Spleen (tissue), 11 donors: ENCODE results near the gene KCNQ5. TPM values are rescaled to one million over a fixed set of nuclear protein-coding genes. Genes with fewer than 3 reads are reported as not detected.

Experiments
- DNase-seq: peaks from one replicate; pipeline ENCODE4 v3.0.0-alpha.2; 2020
- H3K27ac ChIP-seq, 8 donors: fragments of 200-600 bp; sonication (generic) in 7 of 8; 1 replicate in 4 of 8; 2 replicates in 4 of 8; pipeline versions ENCODE4 v1.5.0 to v1.8.0; 2016 to 2021; ENCODE audit warnings: inconsistent platforms in 4 of 8, mild to moderate bottlenecking in 4 of 8, moderate library complexity in 1 of 8
- H3K27me3 ChIP-seq, 7 donors: fragments of 200-600 bp; sonication (generic) in 6 of 7; replicated peaks in 1 of 7; 1 replicate in 4 of 7; 2 replicates in 3 of 7; pipeline versions ENCODE4 v1.5.0 to v1.8.0; 2016 to 2021; ENCODE audit warnings: inconsistent platforms in 3 of 7, mild to moderate bottlenecking in 1 of 7
- H3K36me3 ChIP-seq, 6 donors: fragments of 200-600 bp; sonication (generic) in 5 of 6; 1 replicate in 4 of 6; 2 replicates in 2 of 6; pipeline versions ENCODE4 v1.5.0 to v1.8.0; 2016 to 2021; ENCODE audit warnings: inconsistent platforms in 2 of 6
- H3K4me1 ChIP-seq, 6 donors: fragments of 200-600 bp; sonication (generic) in 5 of 6; 1 replicate in 3 of 6; 2 replicates in 3 of 6; pipeline versions ENCODE4 v1.5.0 to v1.8.0; 2016 to 2021; ENCODE audit warnings: inconsistent platforms in 3 of 6
- H3K4me3 ChIP-seq, 8 donors: fragments of 200-600 bp; sonication (generic) in 7 of 8; 1 replicate in 4 of 8; 2 replicates in 4 of 8; pipeline versions ENCODE4 v1.5.0 to v1.8.0; 2016 to 2021; ENCODE audit warnings: inconsistent platforms in 4 of 8, mild to moderate bottlenecking in 4 of 8, moderate library complexity in 2 of 8
- H3K9me3 ChIP-seq, 8 donors: fragments of 200-600 bp; sonication (generic) in 7 of 8; 1 replicate in 4 of 8; 2 replicates in 4 of 8; pipeline versions ENCODE4 v1.5.0 to v1.8.0; 2016 to 2021; ENCODE audit warnings: inconsistent platforms in 4 of 8
- POLR2A ChIP-seq, 3 donors: fragments of 450-650 bp; IDR thresholded peaks; one replicate each; pipeline ENCODE4 v1.5.1; 2017; ENCODE audit warnings: antibody characterized with exemption in 3 of 3, mild to moderate bottlenecking in 1 of 3
- POLR2AphosphoS5 ChIP-seq, 3 donors: sonication (generic); formaldehyde crosslinking; IDR thresholded peaks; one replicate each; pipeline ENCODE4 v1.5.1; 2017; ENCODE audit warnings: antibody characterized with exemption in 3 of 3
- WGBS, 5 donors: extraction: QIAGEN DNeasy Blood & Tissue Kit in 3 of 5; methylation state at CpG; one replicate each; pipeline versions ENCODE4 v1.1.5 to v1.1.7; 2013 to 2018; 5-methylcytosine and 5-hydroxymethylcytosine counted together
- intact Hi-C: fragments of 100-400 bp; cut with DNase I; formaldehyde crosslinking; loops from one replicate; pipeline ENCODE4 v1.15.0; 2023; ENCODE audit warnings: low total_unique reads
- polyA plus RNA-seq, 3 donors: library from polyadenylated mRNA; stranded (reverse); fragments of 200-250 nt; gene quantifications; one replicate each; pipeline ENCODE4 v1.2.1, GENCODE V29; 2013
- total RNA-seq, 7 donors: library from RNA; depleted of rRNA in 3 of 7; stranded (reverse); fragments of >200 nt in 3 of 7; fragmentation: NEBNext Ultra II Directional in 4 of 7; extraction: Animal tissue kit (Norgen Biotek cat#: 25700) in 4 of 7; gene quantifications; one replicate each; pipeline versions ENCODE4 v1.1.0 to v1.2.1, GENCODE V29; 2016 to 2021
- TF ChIP-seq, protein P1 (sequence below), 11 experiments: fragments of 200-600 bp in 7 of 11; fragments of 450-650 bp in 4 of 11; sonication (generic) in 4 of 11; IDR thresholded peaks in 8 of 11; conservative IDR thresholded peaks in 3 of 11; 1 replicate in 7 of 11; 2 replicates in 4 of 11; pipeline versions ENCODE4 v1.4.0 to v1.8.0; 2016 to 2021; ENCODE audit warnings: antibody characterized with exemption in 11 of 11, inconsistent platforms in 4 of 11, mild to moderate bottlenecking in 1 of 11
- donor health status: healthy with polysubstance abuse.
- donor health status: DM: no; HTN: no; CAD: no; lungs with moderate emphysema.
- donor health status: DM: no; HTN: no; CAD: no.
- donor health status: Bipolar disorder and iron deficiency.
- donor health status: healthy.
- donor health status: DM: no; HTN: no; CAD: no.
- donor health status: DM: yes; HTN: yes; CAD: no.

KCNQ5 gene
- total and polyA plus RNA-seq, 10 donors = 1.3 to 8.7 (median 4.4) TPM

DNA sequence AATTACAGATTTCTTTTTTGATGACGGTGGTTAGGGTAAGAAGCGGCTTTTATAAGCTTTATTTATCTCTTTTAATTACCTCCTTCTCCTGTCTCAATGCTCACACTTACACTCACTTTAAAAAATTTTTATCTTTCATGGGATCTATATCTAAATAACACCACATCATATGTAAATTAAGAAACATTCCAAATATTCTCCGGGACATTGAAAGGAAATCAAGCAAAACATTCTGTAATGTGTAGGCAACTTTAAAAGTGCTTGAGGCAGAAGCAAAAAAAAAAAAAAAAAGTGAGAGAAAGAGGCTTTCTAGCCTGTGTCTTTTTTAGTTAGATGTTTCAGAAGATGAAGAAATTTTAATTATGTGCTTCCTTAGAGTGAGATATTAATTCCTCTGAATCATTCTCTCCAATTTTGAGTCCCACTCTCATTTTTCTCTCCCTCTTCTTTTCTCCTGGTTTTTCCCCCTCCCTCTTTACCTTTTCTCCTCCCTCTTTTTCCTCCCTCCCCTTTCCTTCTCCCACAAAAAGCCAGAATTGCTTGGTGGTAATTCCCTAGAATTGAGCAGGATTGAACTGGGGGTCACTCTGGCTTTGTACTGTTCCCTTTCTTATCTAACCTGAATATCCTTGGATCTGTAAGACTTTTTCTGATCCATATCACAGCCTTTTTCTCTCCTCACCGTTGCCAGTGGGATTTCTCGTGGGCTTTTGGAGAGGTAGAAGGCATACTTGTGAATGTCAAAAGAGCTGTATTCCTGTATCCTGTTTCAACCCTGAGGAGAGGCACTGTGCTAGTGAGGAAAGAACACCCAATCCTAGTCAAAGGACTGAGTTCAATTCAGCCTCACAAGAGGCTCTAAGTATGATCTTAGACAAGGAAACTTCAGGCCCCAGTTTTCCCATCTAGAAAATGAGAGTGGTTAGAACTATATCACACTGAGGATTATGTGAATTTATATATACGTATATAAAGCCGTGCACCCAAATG is 30.4 kb downstream of the KCNQ5 start:
- intact Hi-C loops = no loop called here
- H3K36me3 ChIP-seq = no peaks in the 10 kb centered on the region
- TF ChIP-seq POLR2A (IDR thresholded peaks at IDR 0.05) = no peak
- TF ChIP-seq POLR2AphosphoS5 (IDR thresholded peaks at IDR 0.05) = no peak
- TF ChIP-seq, protein P1, sequence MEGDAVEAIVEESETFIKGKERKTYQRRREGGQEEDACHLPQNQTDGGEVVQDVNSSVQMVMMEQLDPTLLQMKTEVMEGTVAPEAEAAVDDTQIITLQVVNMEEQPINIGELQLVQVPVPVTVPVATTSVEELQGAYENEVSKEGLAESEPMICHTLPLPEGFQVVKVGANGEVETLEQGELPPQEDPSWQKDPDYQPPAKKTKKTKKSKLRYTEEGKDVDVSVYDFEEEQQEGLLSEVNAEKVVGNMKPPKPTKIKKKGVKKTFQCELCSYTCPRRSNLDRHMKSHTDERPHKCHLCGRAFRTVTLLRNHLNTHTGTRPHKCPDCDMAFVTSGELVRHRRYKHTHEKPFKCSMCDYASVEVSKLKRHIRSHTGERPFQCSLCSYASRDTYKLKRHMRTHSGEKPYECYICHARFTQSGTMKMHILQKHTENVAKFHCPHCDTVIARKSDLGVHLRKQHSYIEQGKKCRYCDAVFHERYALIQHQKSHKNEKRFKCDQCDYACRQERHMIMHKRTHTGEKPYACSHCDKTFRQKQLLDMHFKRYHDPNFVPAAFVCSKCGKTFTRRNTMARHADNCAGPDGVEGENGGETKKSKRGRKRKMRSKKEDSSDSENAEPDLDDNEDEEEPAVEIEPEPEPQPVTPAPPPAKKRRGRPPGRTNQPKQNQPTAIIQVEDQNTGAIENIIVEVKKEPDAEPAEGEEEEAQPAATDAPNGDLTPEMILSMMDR (IDR thresholded peaks at IDR 0.05 in 8 of 11, conservative IDR thresholded peaks at IDR 0.05 in 3 of 11) = no peak
- H3K4me3 ChIP-seq = no peak overlapping the region
- H3K9me3 ChIP-seq = no peaks in the 10 kb centered on the region
- peaks cover 0 to 24% (median 0%) of the 10 kb centered on the region in 6 donors for H3K4me1 ChIP-seq
- DNase-seq = no peak
- no peak overlapping the region for H3K27ac ChIP-seq
- H3K27me3 ChIP-seq = no peaks in the 10 kb centered on the region
- WGBS, 5 donors = 86 to 92% (median 88%) methylated on average over 7 of the region's 7 CpGs

DNA sequence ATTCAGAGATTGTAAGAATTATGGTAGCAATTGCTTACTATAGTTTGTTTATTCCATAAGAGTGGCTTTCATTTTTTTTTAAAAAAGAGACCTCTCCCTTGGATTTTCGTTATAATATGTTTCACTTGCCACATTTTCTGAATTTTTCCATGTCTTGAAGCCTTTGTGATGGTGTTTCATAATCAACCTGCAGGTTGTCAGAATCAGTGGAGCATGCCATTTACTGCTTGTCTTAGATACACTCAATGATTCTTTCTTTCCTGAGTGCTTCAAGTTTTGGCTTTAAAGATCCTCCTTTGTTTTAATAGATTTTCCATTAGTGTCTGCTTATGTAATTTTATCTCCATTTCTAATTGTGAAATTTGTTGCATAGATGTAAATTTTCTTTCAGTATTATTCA is 31.2 kb downstream of the KCNQ5 start:
- no peaks in the 10 kb centered on the region for H3K9me3 ChIP-seq
- no peak for DNase-seq
- H3K4me1 ChIP-seq = peaks cover 0 to 24% (median 0%) of the 10 kb centered on the region in 6 donors
- H3K4me3 ChIP-seq = no peak overlapping the region
- H3K36me3 ChIP-seq = no peaks in the 10 kb centered on the region
- H3K27ac ChIP-seq = no peak overlapping the region
- H3K27me3 ChIP-seq = no peaks in the 10 kb centered on the region
- TF ChIP-seq POLR2A (IDR thresholded peaks at IDR 0.05) (no peak), POLR2AphosphoS5 (IDR thresholded peaks at IDR 0.05) (no peak)
- TF ChIP-seq, protein P1 (IDR thresholded peaks at IDR 0.05 in 8 of 11, conservative IDR thresholded peaks at IDR 0.05 in 3 of 11) = no peak
- intact Hi-C loops = no loop called here
- WGBS, 5 donors = 46 to 63% (median 62%) methylated on average over 1 of the region's 1 CpG

DNA sequence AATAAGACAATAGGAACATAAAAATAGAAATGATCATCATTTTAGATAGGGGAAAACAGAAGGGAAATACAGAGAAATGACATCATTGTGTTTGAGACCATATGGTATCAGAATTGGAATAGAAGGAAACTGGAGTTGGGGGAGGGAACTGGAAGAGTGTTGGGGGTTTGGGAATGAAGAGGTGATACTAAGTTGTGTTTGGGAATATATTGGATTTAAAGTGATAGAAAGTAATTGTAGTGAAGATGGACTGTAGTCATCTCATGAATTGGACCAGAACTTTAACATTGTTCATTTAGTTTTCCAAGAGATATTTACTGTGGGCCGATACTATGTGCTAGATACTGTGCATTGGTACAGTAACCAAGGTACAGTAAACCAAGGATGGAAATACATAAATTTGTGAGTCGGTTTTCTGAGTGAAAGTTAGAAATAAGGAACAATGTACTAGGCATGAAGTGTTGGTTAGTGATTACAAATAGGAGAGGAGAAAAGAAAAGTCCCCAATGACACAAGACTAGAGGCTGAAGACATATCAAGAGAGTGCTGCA is 32.3 kb downstream of the KCNQ5 start:
- DNase-seq = no peak
- Histone ChIP-seq H3K9me3 (no peaks in the 10 kb centered on the region), H3K36me3 (no peaks in the 10 kb centered on the region), H3K4me3 (no peak overlapping the region), H3K4me1 (peaks cover 0 to 21% (median 0%) of the 10 kb centered on the region in 6 donors), H3K27ac (no peak overlapping the region), H3K27me3 (no peaks in the 10 kb centered on the region)
- TF ChIP-seq, protein P1 (IDR thresholded peaks at IDR 0.05 in 8 of 11, conservative IDR thresholded peaks at IDR 0.05 in 3 of 11) = no peak
- TF ChIP-seq POLR2A (IDR thresholded peaks at IDR 0.05) = no peak
- TF ChIP-seq POLR2AphosphoS5 (IDR thresholded peaks at IDR 0.05) = no peak
- intact Hi-C loops = no loop called here
- WGBS, 5 donors = 69 to 80% (median 74%) methylated on average over 2 of the region's 2 CpGs
